22Rv1 (cell line): ENCODE data around the gene SMIM22.

Experiments used
- ZFX ChIP-seq: fragments of 450-650 bp; IDR thresholded peaks from 2 replicates; pipeline ENCODE4 v1.6.1; 2017; ENCODE audit warnings: antibody characterized with exemption, borderline replicate concordance
- TF ChIP-seq, protein P1 (sequence below): fragments of 450-650 bp; IDR thresholded peaks from 2 replicates; pipeline ENCODE4 v1.5.1; 2017; ENCODE audit warnings: mild to moderate bottlenecking

GRCh38 chr16:4799171-4799855 is 4.1 kb downstream of the SMIM22 start:
- TF ChIP-seq, protein P1, sequence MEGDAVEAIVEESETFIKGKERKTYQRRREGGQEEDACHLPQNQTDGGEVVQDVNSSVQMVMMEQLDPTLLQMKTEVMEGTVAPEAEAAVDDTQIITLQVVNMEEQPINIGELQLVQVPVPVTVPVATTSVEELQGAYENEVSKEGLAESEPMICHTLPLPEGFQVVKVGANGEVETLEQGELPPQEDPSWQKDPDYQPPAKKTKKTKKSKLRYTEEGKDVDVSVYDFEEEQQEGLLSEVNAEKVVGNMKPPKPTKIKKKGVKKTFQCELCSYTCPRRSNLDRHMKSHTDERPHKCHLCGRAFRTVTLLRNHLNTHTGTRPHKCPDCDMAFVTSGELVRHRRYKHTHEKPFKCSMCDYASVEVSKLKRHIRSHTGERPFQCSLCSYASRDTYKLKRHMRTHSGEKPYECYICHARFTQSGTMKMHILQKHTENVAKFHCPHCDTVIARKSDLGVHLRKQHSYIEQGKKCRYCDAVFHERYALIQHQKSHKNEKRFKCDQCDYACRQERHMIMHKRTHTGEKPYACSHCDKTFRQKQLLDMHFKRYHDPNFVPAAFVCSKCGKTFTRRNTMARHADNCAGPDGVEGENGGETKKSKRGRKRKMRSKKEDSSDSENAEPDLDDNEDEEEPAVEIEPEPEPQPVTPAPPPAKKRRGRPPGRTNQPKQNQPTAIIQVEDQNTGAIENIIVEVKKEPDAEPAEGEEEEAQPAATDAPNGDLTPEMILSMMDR, result no peak
- no peak for TF ChIP-seq ZFX
